Esophagus muscularis mucosa (tissue), 4 donors: ENCODE results near the gene TRPM3. TPM values are rescaled to one million over a fixed set of nuclear protein-coding genes. Genes with fewer than 3 reads are reported as not detected.
"Not testable (repeated sequence)": the region's sequence is repeated elsewhere in the genome, so short reads cannot be mapped to it uniquely, and the experiment has no call there.

Experiments
- DNase-seq: peaks from one replicate; pipeline ENCODE4 v3.0.0-alpha.2; 2017; ENCODE audit errors: extremely low spot score
- H3K27ac ChIP-seq, 4 donors: fragments of 200-600 bp; sonication (generic); replicated peaks in 1 of 4; 1 replicate in 3 of 4; 2 replicates in 1 of 4; pipeline ENCODE4 v1.5.1; 2016 to 2019; ENCODE audit warnings: mild to moderate bottlenecking in 1 of 4
- H3K27me3 ChIP-seq, 4 donors: fragments of 200-600 bp; sonication (generic); one replicate each; pipeline versions ENCODE4 v1.5.1 to v1.6.0; 2016 to 2019
- H3K36me3 ChIP-seq, 4 donors: fragments of 200-600 bp; sonication (generic); one replicate each; pipeline ENCODE4 v1.5.1; 2016 to 2019
- H3K4me1 ChIP-seq, 4 donors: fragments of 200-600 bp; sonication (generic); one replicate each; pipeline ENCODE4 v1.5.1; 2016 to 2019
- H3K4me3 ChIP-seq, 4 donors: fragments of 200-600 bp; sonication (generic); 1 replicate in 2 of 4; 2 replicates in 2 of 4; pipeline ENCODE4 v1.5.1; 2016 to 2019; ENCODE audit warnings: mild to moderate bottlenecking in 4 of 4, moderate library complexity in 1 of 4
- H3K9me3 ChIP-seq, 4 donors: fragments of 200-600 bp; sonication (generic); 1 replicate in 3 of 4; 2 replicates in 1 of 4; pipeline ENCODE4 v1.5.1; 2016 to 2019
- EP300 ChIP-seq: sonication (generic); formaldehyde crosslinking; IDR thresholded peaks from one replicate; pipeline ENCODE4 v1.6.1; 2017; ENCODE audit warnings: antibody characterized with exemption
- POLR2A ChIP-seq: fragments of 450-650 bp; IDR thresholded peaks from one replicate; pipeline ENCODE4 v1.6.1; 2017; ENCODE audit warnings: antibody characterized with exemption, moderate library complexity, mild to moderate bottlenecking, low read depth
- POLR2AphosphoS5 ChIP-seq, 2 donors: sonication (generic); formaldehyde crosslinking; IDR thresholded peaks; one replicate each; pipeline ENCODE4 v1.6.1; 2017; ENCODE audit warnings: antibody characterized with exemption in 2 of 2
- WGBS: methylation state at CpG from one replicate; pipeline ENCODE4 v1.1.5; 2018; 5-methylcytosine and 5-hydroxymethylcytosine counted together
- intact Hi-C: fragments of 100-400 bp; cut with DNase I; formaldehyde crosslinking; loops from one replicate; pipeline ENCODE4 v1.15.1; 2023
- total RNA-seq, 4 donors: library from RNA; depleted of rRNA; stranded (reverse); fragments of >200 nt; gene quantifications; one replicate each; pipeline versions ENCODE4 v1.1.0 to v1.2.1, GENCODE V29; 2016
- TF ChIP-seq, protein P1 (sequence below), 3 experiments: fragments of 200-600 bp in 2 of 3; fragments of 450-650 bp in 1 of 3; sonication (generic) in 2 of 3; IDR thresholded peaks; one replicate each; pipeline ENCODE4 v1.5.1; 2017 to 2019; ENCODE audit warnings: antibody characterized with exemption in 3 of 3, mild to moderate bottlenecking in 2 of 3, moderate library complexity in 1 of 3

TRPM3 gene
- total RNA-seq, 4 donors from 2014 or later = 0.13 to 0.17 TPM; not detected in 2

GRCh38 chr9:70979966-70980365, 141.5 kb downstream of the TRPM3 start:
- no peak overlapping the region for H3K4me3 ChIP-seq
- no peaks in the 10 kb centered on the region for H3K4me1 ChIP-seq
- no peak overlapping the region for H3K27ac ChIP-seq
- H3K27me3 ChIP-seq = no peaks in the 10 kb centered on the region
- peaks cover 0 to 7% (median 0%) of the 10 kb centered on the region in 4 donors for H3K9me3 ChIP-seq
- no peak for DNase-seq
- TF ChIP-seq POLR2AphosphoS5 (IDR thresholded peaks at IDR 0.05) = no peak
- no peak for TF ChIP-seq POLR2A
- TF ChIP-seq, protein P1, sequence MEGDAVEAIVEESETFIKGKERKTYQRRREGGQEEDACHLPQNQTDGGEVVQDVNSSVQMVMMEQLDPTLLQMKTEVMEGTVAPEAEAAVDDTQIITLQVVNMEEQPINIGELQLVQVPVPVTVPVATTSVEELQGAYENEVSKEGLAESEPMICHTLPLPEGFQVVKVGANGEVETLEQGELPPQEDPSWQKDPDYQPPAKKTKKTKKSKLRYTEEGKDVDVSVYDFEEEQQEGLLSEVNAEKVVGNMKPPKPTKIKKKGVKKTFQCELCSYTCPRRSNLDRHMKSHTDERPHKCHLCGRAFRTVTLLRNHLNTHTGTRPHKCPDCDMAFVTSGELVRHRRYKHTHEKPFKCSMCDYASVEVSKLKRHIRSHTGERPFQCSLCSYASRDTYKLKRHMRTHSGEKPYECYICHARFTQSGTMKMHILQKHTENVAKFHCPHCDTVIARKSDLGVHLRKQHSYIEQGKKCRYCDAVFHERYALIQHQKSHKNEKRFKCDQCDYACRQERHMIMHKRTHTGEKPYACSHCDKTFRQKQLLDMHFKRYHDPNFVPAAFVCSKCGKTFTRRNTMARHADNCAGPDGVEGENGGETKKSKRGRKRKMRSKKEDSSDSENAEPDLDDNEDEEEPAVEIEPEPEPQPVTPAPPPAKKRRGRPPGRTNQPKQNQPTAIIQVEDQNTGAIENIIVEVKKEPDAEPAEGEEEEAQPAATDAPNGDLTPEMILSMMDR (IDR thresholded peaks at IDR 0.05) = no peak
- TF ChIP-seq EP300 = no peak
- no peaks in the 10 kb centered on the region for H3K36me3 ChIP-seq
- intact Hi-C loops = no loop called here
- 63% methylated on average over 4 of the region's 4 CpGs for WGBS

- no peak for DNase-seq
- 88% methylated on average over 3 of the region's 3 CpGs for WGBS
- TF ChIP-seq, protein P1 (IDR thresholded peaks at IDR 0.05) = no peak
- no peak for TF ChIP-seq POLR2AphosphoS5 (IDR thresholded peaks at IDR 0.05)
- no peak for TF ChIP-seq EP300
- no peak for TF ChIP-seq POLR2A
- no peaks in the 10 kb centered on the region for H3K36me3 ChIP-seq
- no peaks in the 10 kb centered on the region for H3K27me3 ChIP-seq
- H3K27ac ChIP-seq = no peak overlapping the region
- H3K9me3 ChIP-seq = no peaks in the 10 kb centered on the region
- no peaks in the 10 kb centered on the region for H3K4me1 ChIP-seq
- intact Hi-C loops = no loop called here
- H3K4me3 ChIP-seq = no peak overlapping the region
Measured at GRCh38 chr9:70978085-70978484, 143.3 kb downstream of the TRPM3 start.

DNA sequence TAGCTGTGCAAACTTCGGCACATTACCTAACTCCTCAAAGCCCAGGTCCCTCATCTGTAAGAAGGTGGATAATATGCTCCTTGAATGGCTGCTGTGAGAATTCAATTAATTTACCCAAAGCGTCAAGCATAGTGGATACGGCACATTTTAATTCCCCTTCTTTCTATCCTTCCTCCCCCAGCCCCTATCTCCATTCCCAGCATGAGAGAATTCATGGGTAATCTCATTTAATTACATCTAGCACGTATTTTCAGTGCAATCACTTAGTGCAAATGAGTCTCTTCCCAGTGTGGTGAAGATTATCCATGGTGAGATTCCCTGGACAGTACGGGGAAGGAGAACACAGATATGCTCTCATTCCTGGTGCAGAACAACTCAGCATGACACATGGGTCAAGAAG, 145.6 kb downstream of the TRPM3 start:
- no peaks in the 10 kb centered on the region for H3K9me3 ChIP-seq
- no peak for TF ChIP-seq POLR2A
- TF ChIP-seq, protein P1 (IDR thresholded peaks at IDR 0.05) = no peak
- TF ChIP-seq POLR2AphosphoS5 (IDR thresholded peaks at IDR 0.05) = no peak
- TF ChIP-seq EP300 = no peak
- 78% methylated on average over 5 of the region's 5 CpGs for WGBS
- DNase-seq = no peak
- no peaks in the 10 kb centered on the region for H3K27me3 ChIP-seq
- no peak overlapping the region for H3K27ac ChIP-seq
- H3K36me3 ChIP-seq = no peaks in the 10 kb centered on the region
- intact Hi-C loops = no loop called here
- H3K4me1 ChIP-seq = no peaks in the 10 kb centered on the region
- no peak overlapping the region for H3K4me3 ChIP-seq

DNA sequence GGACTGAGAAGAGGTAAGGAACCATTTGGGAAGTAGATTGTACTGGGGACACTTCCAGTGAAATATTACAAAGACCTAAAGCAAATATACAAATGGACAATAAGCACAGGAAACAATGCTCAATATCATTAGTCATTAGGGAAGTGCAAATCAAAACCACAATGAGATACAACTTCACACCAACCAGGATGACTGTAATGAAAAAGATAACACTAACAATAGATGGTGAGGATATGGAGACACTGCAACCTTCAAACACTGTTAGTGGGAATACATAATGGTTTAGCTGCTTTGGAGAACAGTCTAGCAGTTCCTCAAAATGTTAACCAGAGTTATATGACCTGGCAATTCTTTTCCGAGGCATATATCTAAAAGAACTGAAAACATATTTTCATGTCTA, 149.7 kb downstream of the TRPM3 start:
- intact Hi-C loops = no loop called here
- DNase-seq = no peak
- Histone ChIP-seq H3K4me3 (no peak overlapping the region), H3K36me3 (no peaks in the 10 kb centered on the region), H3K27me3 (no peaks in the 10 kb centered on the region), H3K9me3 (no peaks in the 10 kb centered on the region), H3K27ac (no peak overlapping the region), H3K4me1 (no peaks in the 10 kb centered on the region)
- 81% methylated on average over 1 of the region's 1 CpG for WGBS
- TF ChIP-seq POLR2AphosphoS5 (IDR thresholded peaks at IDR 0.05) = no peak
- TF ChIP-seq EP300 = no peak

DNA sequence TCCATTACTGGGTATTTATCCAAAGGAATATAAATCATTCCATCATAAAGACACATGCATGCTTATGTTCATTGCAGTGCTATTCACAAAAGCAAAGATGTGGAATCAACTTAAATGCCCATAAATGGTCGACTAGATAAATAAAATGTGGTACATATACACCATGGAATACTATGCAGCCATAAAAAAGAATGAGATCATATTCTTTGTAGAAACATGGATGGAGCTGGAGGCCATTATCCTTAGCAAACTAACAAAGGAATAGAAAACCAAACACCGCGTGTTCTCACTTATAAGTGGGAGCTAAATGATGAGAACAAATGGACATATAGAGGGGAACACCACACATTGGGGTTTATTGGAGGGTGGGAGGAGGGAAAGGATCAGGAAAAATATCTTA, 155.0 kb downstream of the TRPM3 start:
- H3K4me3 ChIP-seq, H3K4me1 ChIP-seq, H3K9me3 ChIP-seq, intact Hi-C loops, H3K27me3 ChIP-seq, H3K27ac ChIP-seq, DNase-seq, H3K36me3 ChIP-seq: not testable (repeated sequence)
- 80% methylated on average over 3 of the region's 3 CpGs for WGBS

GRCh38 chr9:70964861-70965260, 156.6 kb downstream of the TRPM3 start:
- Histone ChIP-seq H3K9me3 (no peaks in the 10 kb centered on the region), H3K4me1 (no peaks in the 10 kb centered on the region), H3K4me3 (no peak overlapping the region), H3K36me3 (no peaks in the 10 kb centered on the region), H3K27me3 (no peaks in the 10 kb centered on the region), H3K27ac (no peak overlapping the region)
- no peak for DNase-seq
- TF ChIP-seq EP300 = no peak
- no peak for TF ChIP-seq POLR2AphosphoS5 (IDR thresholded peaks at IDR 0.05)
- TF ChIP-seq, protein P1 (IDR thresholded peaks at IDR 0.05) = no peak
- no peak for TF ChIP-seq POLR2A
- intact Hi-C loops = no loop called here
